ENCODE measurements around the gene SLIT3.
"Not testable (repeated sequence)": the region's sequence is repeated elsewhere in the genome, so short reads cannot be mapped to it uniquely, and the experiment has no call there.

Gene SLIT3

GRCh38 chr5:169151051-169151805 is 149.7 kb downstream of the SLIT3 start:
- DNase-seq (ENCODE audit: extremely low read depth in 1 of 2, low read depth in 1 of 2), result no peak

GRCh38 chr5:169150108-169150507 is 150.8 kb downstream of the SLIT3 start:
- DNase-seq (ENCODE audit: extremely low read depth in 1 of 2, low read depth in 1 of 2), result no peak

- DNase-seq (ENCODE audit: extremely low read depth in 1 of 2, low read depth in 1 of 2), result no peak
Observed at GRCh38 chr5:169149317-169149716, 151.6 kb downstream of the SLIT3 start.

GRCh38 chr5:169148138-169148740 is 152.7 kb downstream of the SLIT3 start:
- no peak for DNase-seq (ENCODE audit: extremely low read depth in 1 of 2, low read depth in 1 of 2)

- no peak for DNase-seq (ENCODE audit: extremely low read depth in 1 of 2, low read depth in 1 of 2)
Observed at GRCh38 chr5:169147534-169147933, 153.4 kb downstream of the SLIT3 start.

- no peak for DNase-seq (ENCODE audit: extremely low read depth in 1 of 2, low read depth in 1 of 2)
Observed at GRCh38 chr5:169146158-169146557, 154.8 kb downstream of the SLIT3 start.

- DNase-seq (ENCODE audit: extremely low read depth in 1 of 2, low read depth in 1 of 2), result no peak
Observed at GRCh38 chr5:169142264-169142970, 158.5 kb downstream of the SLIT3 start.

GRCh38 chr5:169140215-169140614 is 160.7 kb downstream of the SLIT3 start:
- not testable (repeated sequence) for DNase-seq (ENCODE audit: extremely low read depth in 1 of 2, low read depth in 1 of 2)

- DNase-seq (ENCODE audit: extremely low read depth in 1 of 2, low read depth in 1 of 2), result no peak
Observed at GRCh38 chr5:169139480-169140050, 161.4 kb downstream of the SLIT3 start.

- DNase-seq (ENCODE audit: extremely low read depth in 1 of 2, low read depth in 1 of 2), result no peak
Observed at GRCh38 chr5:169133531-169133930, 167.4 kb downstream of the SLIT3 start.

GRCh38 chr5:169132302-169132660 is 168.7 kb downstream of the SLIT3 start:
- no peak for DNase-seq (ENCODE audit: extremely low read depth in 1 of 2, low read depth in 1 of 2)

- DNase-seq (ENCODE audit: extremely low read depth in 1 of 2, low read depth in 1 of 2), result no peak
Observed at GRCh38 chr5:169131616-169132301, 169.2 kb downstream of the SLIT3 start.

GRCh38 chr5:169128679-169129078 is 172.3 kb downstream of the SLIT3 start:
- no peak for DNase-seq (ENCODE audit: extremely low read depth in 1 of 2, low read depth in 1 of 2)

GRCh38 chr5:169127431-169127830 is 173.5 kb downstream of the SLIT3 start:
- DNase-seq (ENCODE audit: extremely low read depth in 1 of 2, low read depth in 1 of 2), result no peak

- DNase-seq (ENCODE audit: extremely low read depth in 1 of 2, low read depth in 1 of 2), result no peak
Observed at GRCh38 chr5:169126481-169127021, 174.4 kb downstream of the SLIT3 start.

GRCh38 chr5:169125571-169125970 is 175.4 kb downstream of the SLIT3 start:
- no peak for DNase-seq (ENCODE audit: extremely low read depth in 1 of 2, low read depth in 1 of 2)

GRCh38 chr5:169122951-169123350 is 178.0 kb downstream of the SLIT3 start:
- no peak for DNase-seq (ENCODE audit: extremely low read depth in 1 of 2, low read depth in 1 of 2)

- DNase-seq (ENCODE audit: extremely low read depth in 1 of 2, low read depth in 1 of 2), result no peak
Observed at GRCh38 chr5:169121630-169122420, 179.1 kb downstream of the SLIT3 start.

- DNase-seq (ENCODE audit: extremely low read depth in 1 of 2, low read depth in 1 of 2), result no peak
Observed at GRCh38 chr5:169119288-169120048, 181.5 kb downstream of the SLIT3 start.
